HepG2 (cell line): ENCODE measurements around the gene RASD1. TPM values are rescaled to one million over a fixed set of nuclear protein-coding genes. Genes with fewer than 3 reads are reported as not detected.

Experiments used
- ATRX ChIP-seq: sonication (generic); formaldehyde crosslinking; IDR thresholded peaks from 2 replicates; pipeline ENCODE4 v1.4.0; 2020; ENCODE audit warnings: missing genetic modification reagents, borderline replicate concordance
- BRF2 ChIP-seq: sonication (generic); formaldehyde crosslinking; IDR thresholded peaks from 2 replicates; pipeline ENCODE4 v1.8.1; 2022; ENCODE audit warnings: mild to moderate bottlenecking, missing genetic modification reagents
- CENPT ChIP-seq: sonication (generic); formaldehyde crosslinking; IDR thresholded peaks from 2 replicates; pipeline ENCODE4 v1.8.0; 2022; ENCODE audit warnings: low read depth, mild to moderate bottlenecking, moderate library complexity, missing genetic modification reagents
- DMTF1 ChIP-seq: sonication (generic); formaldehyde crosslinking; IDR thresholded peaks from 2 replicates; pipeline ENCODE4 v1.4.0; 2020; ENCODE audit warnings: mild to moderate bottlenecking, missing genetic modification reagents
- IRF2 ChIP-seq: IDR thresholded peaks from 2 replicates; pipeline ENCODE4 v1.6.1; 2018; ENCODE audit warnings: missing genetic modification reagents, missing compliant biosample characterization
- ISL2 ChIP-seq: sonication (generic); formaldehyde crosslinking; IDR thresholded peaks from 2 replicates; pipeline ENCODE4 v1.5.0; 2020; ENCODE audit warnings: missing genetic modification reagents
- MAZ ChIP-seq, 2 experiments: sonication (generic) in 1 of 2; formaldehyde crosslinking in 1 of 2; IDR thresholded peaks; 2 replicates each; pipeline versions ENCODE4 v1.5.0 to v1.6.1; 2012 to 2020; ENCODE audit warnings: low read depth in 2 of 2, mild to moderate bottlenecking in 2 of 2, borderline replicate concordance in 1 of 2, improper control_type of control experiment in 1 of 2, low read length in 1 of 2, missing genetic modification reagents in 1 of 2, moderate library complexity in 1 of 2
- MLX ChIP-seq: IDR thresholded peaks from 2 replicates; pipeline ENCODE4 v1.6.1; 2016
- NFYC ChIP-seq: IDR thresholded peaks from 2 replicates; pipeline ENCODE4 v1.6.1; 2016; ENCODE audit warnings: missing genetic modification reagents, missing compliant biosample characterization
- SOX5 ChIP-seq: IDR thresholded peaks from 2 replicates; pipeline ENCODE4 v1.6.1; 2016; ENCODE audit warnings: borderline replicate concordance
- TFE3 ChIP-seq: IDR thresholded peaks from 2 replicates; pipeline ENCODE4 v1.6.1; 2016
- TOE1 ChIP-seq: sonication (generic); formaldehyde crosslinking; IDR thresholded peaks from 2 replicates; pipeline ENCODE4 v1.4.0; 2020; ENCODE audit warnings: mild to moderate bottlenecking, missing genetic modification reagents
- ZFP1 ChIP-seq: IDR thresholded peaks from 2 replicates; pipeline ENCODE4 v1.6.1; 2016
- ZFP36 ChIP-seq: fragments of 150-350 bp; IDR thresholded peaks from 2 replicates; pipeline ENCODE4 v1.6.1; 2018; ENCODE audit warnings: borderline replicate concordance, low read length, low read depth; ENCODE audit not compliant: partially characterized antibody
- ZHX2 ChIP-seq, 2 experiments: sonication (generic) in 1 of 2; formaldehyde crosslinking in 1 of 2; IDR thresholded peaks; 2 replicates each; pipeline versions ENCODE4 v1.6.1 to v1.9.0; 2014 to 2022; ENCODE audit warnings: antibody characterized with exemption in 1 of 2, borderline replicate concordance in 1 of 2, inconsistent platforms in 1 of 2, low read depth in 1 of 2, missing genetic modification reagents in 1 of 2
- ZNF251 ChIP-seq: sonication (generic); formaldehyde crosslinking; IDR thresholded peaks from 2 replicates; pipeline ENCODE4 v1.9.0; 2021; ENCODE audit warnings: mild to moderate bottlenecking, missing genetic modification reagents
- ZNF883 ChIP-seq: sonication (generic); formaldehyde crosslinking; IDR thresholded peaks from 2 replicates; pipeline ENCODE4 v1.5.1; 2020; ENCODE audit warnings: mild to moderate bottlenecking, missing genetic modification reagents; ENCODE audit errors: not compliant biosample characterization
- polyA plus RNA-seq, 8 experiments: library from polyadenylated mRNA; depleted of rRNA in 3 of 8; stranded (reverse) in 7 of 8; unstranded in 1 of 8; fragments of >200 nt; fragmentation: Illumina TruSeq in 4 of 8; extraction: Trizol in 4 of 8; gene quantifications; 2 replicates each; pipeline versions ENCODE4 v1.2.1 to v1.2.3, GENCODE V29; 2011 to 2016; ENCODE audit warnings: low read depth in 4 of 8, missing spikeins in 1 of 8, mixed read lengths in 1 of 8; ENCODE audit not compliant: insufficient read depth in 1 of 8
- total RNA-seq, 5 experiments: library from RNA; depleted of rRNA; stranded (reverse); fragments of >200 nt; fragmentation: Illumina TruSeq; extraction: Trizol; gene quantifications; 2 replicates each; pipeline ENCODE4 v1.2.3, GENCODE V29; 2016; ENCODE audit warnings: low read depth in 1 of 5

RASD1 gene
- total and polyA plus RNA-seq, 2 of the 13 experiments (the other 11 are each of a cell fraction or from before 2014, with no cell fraction given) = 1.6 to 4.2 TPM

- TF ChIP-seq ZFP36 = no peak
- no peak for TF ChIP-seq ATRX (CRISPR knock-in tag)
- no peak for TF ChIP-seq SOX5
- no peak for TF ChIP-seq CENPT (CRISPR knock-in tag)
- TF ChIP-seq ZHX2 (IDR thresholded peaks at IDR 0.05; ENCODE audit: low read depth) = peak; percentile 92
- TF ChIP-seq ZHX2 (CRISPR knock-in tag; IDR thresholded peaks at IDR 0.05; ENCODE audit: borderline replicate concordance) = no peak
- TF ChIP-seq ZNF251 (CRISPR knock-in tag) = no peak
- TF ChIP-seq ISL2 (CRISPR knock-in tag) = 0 out of 2 replicates have a peak, but pooled peaks have one; percentile 27
- TF ChIP-seq NFYC (CRISPR knock-in tag) = no peak
- no peak for TF ChIP-seq TFE3
- peak; percentile 99 for TF ChIP-seq MAZ (IDR thresholded peaks at IDR 0.05; ENCODE audit: borderline replicate concordance, low read depth, low read length)
- TF ChIP-seq MAZ (CRISPR knock-in tag; IDR thresholded peaks at IDR 0.05; ENCODE audit: low read depth) = peak; percentile 97
- no peak for TF ChIP-seq DMTF1 (CRISPR knock-in tag)
- TF ChIP-seq ZFP1 (CRISPR knock-in tag) = no peak
- no peak for TF ChIP-seq TOE1 (CRISPR knock-in tag)
- TF ChIP-seq BRF2 (CRISPR knock-in tag) = no peak
- TF ChIP-seq IRF2 (CRISPR knock-in tag) = 0 out of 2 replicates have a peak, but pooled peaks have one; percentile 55
- no peak for TF ChIP-seq MLX (CRISPR knock-in tag)
- TF ChIP-seq ZNF883 = no peak
Observed at GRCh38 chr17:17476865-17477467, 19.2 kb downstream of the RASD1 start, which contains the start of gene MED9 (continued).
